GM21737 (cell line): ENCODE data around the gene CCP110.

Experiments used
- ATAC-seq: cut with Tn5 transposase; IDR thresholded peaks from one replicate; pipeline ENCODE4 v1.9.1; 2021; ENCODE audit warnings: mild to moderate bottlenecking, moderate library complexity; ENCODE audit not compliant: unreplicated experiment

The CCP110 gene

GRCh38 chr16:19595043-19595767 is 71.5 kb downstream of the CCP110 start:
- no peak for ATAC-seq

- ATAC-seq: no peak
Measured at GRCh38 chr16:19598805-19599510, 75.2 kb downstream of the CCP110 start.

- ATAC-seq: no peak
Measured at GRCh38 chr16:19599968-19600716, 76.4 kb downstream of the CCP110 start.

DNA sequence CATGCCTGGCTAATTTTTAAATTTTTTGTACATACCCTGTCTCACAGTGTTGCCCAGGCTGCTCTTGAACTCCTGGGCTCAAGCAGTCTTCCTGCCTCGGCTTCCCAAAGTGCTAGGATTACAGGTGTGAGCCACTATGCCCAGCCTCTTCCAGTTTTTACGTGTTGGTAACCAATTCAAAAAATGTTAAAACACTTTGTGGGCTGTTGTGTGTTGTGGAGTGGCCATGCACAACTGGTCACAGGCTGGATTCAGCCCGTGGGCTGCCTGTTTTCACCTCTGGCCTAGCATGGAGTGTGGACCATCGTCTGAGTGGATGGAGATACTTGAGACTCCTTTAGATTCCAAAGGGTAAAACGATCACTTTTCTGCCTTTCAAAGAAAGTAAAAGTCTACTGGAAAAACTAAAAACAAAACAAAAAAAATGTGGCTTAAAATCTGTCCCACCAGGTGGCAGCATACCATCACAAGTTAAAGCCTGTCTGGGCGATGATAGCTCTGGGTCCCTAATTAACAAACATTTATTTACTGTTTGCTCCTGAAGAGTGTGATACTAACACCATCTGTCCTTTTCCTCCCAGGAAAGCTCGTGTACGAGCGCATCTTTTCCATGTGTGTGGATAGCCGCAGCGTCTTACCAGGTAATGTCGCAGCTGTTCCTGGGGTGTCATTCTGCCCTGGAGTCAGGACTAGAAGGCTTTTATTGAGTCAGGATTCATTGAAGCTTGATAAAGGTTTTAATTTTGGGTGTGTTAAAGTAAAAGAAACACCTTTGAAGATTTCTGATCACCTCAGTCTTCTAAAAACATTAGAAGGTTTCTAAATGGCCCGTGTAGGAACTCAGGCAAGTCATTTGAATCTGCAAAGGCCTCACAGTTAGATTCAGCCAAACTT is 77.6 kb downstream of the CCP110 start:
- no peak for ATAC-seq
